Stimulated activated CD4-positive, alpha-beta T cell treated with anti-CD3 and anti-CD28 coated beads, Interleukin-1b, Interleukin-23, amount 100 ng/mL, for 1 hour (primary cell): ENCODE measurements around the gene FGD5.
"Not testable (repeated sequence)": the region's sequence is repeated elsewhere in the genome, so short reads cannot be mapped to it uniquely, and the experiment has no call there.

ENCODE experiments used
- DNase-seq, 2 donors: peaks; one replicate each; pipeline ENCODE4 v3.0.0-alpha.2; 2020; ENCODE audit warnings: low read depth in 2 of 2

Gene FGD5

DNA sequence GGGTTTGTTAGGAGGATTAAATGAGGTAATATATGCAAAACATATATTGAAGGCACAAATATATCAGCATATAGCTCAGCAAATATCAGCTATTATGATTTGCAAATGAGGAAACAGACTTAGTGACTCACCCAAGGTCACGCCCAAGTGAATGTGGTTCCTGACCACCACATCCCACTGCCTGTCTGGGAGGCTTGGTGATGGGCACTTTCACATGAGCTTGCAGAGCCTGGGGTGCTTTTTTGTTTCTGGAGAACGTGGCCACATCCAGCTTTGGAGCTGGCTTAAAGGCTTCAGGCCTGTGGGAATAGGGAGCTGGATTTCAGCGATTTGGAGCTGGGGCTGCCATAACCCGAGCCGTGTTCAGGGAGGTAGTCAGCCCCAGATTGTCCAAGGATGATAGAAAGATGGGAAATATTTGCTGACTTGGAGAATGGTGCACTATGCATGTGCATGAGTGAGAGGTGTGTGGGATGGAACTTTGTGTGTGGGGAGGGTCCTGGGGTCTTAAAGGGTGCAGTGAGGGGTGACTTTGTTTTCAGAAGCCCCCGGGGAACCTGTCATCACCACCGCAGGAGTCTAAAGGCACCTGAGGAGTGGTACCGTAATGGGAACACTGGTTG, 12.0 kb upstream of the FGD5 start:
- no peak for DNase-seq

DNA sequence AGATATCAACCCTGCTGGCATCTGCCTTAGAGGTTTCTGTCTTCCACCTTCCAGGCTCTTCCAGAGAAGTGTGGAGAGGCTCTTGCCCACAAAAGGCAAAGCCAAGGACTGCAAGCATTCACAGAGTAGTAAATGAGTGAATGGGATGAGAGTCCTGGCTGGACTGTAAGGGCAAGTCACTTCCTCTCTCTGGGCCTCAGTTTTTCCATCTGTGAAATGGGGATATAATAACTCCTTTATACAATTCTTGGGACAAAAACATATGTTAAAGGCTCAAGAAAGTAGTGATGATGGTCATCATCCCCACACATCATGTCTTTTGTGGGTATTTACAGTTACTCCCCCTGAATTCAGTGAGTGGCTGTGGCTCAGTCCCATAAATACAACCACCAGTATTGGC, 10.7 kb upstream of the FGD5 start:
- DNase-seq = no peak

GRCh38 chr3:14808502-14809266, 10.1 kb upstream of the FGD5 start:
- DNase-seq = no peak

GRCh38 chr3:14809611-14810010, 9.2 kb upstream of the FGD5 start:
- DNase-seq = not testable (repeated sequence)

- no peak for DNase-seq
Measured at GRCh38 chr3:14810070-14810791, 8.5 kb upstream of the FGD5 start.

DNA sequence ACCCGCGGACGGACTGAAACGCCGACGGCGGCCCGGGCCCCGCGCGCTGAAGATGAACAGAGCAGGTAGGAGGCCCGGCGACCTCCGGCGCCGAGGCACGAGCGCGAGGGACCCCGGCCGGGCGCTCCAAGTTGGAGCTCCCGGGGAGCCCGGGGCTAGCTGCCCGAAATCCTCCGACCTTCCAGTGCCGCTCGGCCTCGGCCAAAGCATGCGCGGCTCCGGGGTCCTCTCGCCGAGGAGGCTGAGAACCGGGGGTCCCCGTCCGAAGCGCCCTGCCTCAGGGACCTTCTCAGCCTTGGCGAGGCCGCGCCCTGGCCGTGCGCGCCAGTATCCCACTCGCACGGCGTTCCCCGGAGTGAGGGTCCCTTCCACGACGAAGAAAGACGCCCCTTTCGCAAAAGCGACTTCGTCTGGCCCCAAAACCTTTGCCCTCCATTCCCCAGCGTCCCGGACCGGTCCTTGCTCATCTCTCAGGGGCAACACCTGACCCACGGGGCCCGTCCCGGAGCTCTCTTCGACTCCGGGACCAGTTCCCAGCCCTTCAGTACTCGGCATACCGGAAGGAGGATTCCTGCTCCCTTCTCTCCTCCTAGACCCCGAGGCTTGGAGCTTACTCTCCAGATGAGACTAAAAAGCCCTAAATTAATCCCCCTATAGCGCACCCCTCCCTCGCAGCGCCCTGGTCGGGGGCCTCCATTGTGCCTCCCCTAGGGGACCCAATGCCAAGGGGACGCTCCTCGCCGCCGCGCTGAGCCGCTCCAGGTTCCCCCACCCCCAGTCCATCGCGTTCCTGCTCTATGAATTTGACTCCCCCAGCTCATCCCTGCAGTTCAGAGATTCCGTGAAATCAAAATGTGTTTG, 7.7 kb upstream of the FGD5 start:
- no peak for DNase-seq

DNA sequence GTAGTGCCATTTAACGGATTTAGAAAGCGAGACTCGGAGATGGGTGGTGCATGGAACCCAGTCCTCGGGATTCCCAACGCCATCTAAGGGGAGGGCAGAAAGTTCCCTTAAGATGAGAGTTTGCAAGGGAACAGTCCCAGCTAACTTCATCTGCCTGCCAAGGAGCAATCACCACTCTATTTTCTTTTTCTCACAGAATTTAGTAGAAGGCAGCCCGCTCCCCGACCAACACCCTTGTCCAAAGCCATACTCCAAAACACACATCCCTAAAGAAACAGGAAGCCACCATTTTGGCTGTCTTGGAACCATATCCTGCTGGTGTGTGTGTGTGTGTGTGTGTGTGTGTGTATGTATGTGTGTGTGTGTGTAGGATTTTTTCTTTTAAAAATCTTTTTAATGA, 7.1 kb upstream of the FGD5 start:
- DNase-seq = no peak

- DNase-seq = no peak
Measured at GRCh38 chr3:14812196-14812790, 6.5 kb upstream of the FGD5 start.

GRCh38 chr3:14814411-14814871, 4.3 kb upstream of the FGD5 start:
- no peak for DNase-seq

DNA sequence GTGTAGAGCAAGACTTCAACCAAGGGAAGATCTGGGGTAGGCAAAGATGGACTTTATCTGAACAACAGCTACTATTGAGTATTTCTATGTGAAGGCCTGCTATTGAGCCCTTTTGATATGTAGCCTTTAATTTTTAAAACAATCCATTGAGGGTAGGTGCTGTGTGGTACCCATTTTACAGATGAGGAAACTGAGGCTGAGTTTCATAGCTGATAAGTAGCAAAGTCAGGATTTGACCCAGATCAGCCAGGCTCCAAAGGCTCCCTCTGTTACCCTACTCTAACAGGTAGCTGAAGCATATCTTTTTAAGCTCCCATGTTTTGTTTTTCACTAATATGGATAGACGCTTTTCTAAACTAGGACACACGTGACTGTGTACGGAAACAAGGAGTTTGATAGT, 2.4 kb upstream of the FGD5 start:
- no peak for DNase-seq

DNA sequence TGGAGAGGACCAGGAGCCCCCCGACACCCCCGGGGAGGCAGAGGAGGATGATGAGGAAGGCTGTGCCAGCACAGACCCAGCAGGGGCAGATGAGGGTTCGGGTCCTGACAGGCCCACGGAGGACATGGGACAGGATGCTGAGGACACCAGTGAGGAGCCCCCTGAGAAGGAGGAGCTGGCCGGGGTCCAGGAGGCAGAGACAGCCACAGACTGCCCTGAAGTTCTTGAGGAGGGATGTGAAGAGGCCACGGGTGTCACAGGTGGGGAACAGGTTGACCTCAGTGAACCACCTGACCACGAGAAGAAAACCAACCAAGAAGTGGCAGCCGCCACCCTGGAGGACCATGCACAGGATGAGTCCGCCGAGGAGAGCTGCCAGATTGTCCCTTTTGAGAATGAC, 909 bp downstream of the FGD5 start:
- DNase-seq = no peak

- DNase-seq = no peak
Measured at GRCh38 chr3:14820156-14820555, 1.4 kb downstream of the FGD5 start.

GRCh38 chr3:14821151-14821550, 2.4 kb downstream of the FGD5 start:
- no peak for DNase-seq

- no peak for DNase-seq
Measured at GRCh38 chr3:14822134-14822533, 3.4 kb downstream of the FGD5 start.

- DNase-seq = no peak
Measured at GRCh38 chr3:14822670-14823390, 4.1 kb downstream of the FGD5 start.

- no peak for DNase-seq
Measured at GRCh38 chr3:14823393-14823792, 4.6 kb downstream of the FGD5 start.

DNA sequence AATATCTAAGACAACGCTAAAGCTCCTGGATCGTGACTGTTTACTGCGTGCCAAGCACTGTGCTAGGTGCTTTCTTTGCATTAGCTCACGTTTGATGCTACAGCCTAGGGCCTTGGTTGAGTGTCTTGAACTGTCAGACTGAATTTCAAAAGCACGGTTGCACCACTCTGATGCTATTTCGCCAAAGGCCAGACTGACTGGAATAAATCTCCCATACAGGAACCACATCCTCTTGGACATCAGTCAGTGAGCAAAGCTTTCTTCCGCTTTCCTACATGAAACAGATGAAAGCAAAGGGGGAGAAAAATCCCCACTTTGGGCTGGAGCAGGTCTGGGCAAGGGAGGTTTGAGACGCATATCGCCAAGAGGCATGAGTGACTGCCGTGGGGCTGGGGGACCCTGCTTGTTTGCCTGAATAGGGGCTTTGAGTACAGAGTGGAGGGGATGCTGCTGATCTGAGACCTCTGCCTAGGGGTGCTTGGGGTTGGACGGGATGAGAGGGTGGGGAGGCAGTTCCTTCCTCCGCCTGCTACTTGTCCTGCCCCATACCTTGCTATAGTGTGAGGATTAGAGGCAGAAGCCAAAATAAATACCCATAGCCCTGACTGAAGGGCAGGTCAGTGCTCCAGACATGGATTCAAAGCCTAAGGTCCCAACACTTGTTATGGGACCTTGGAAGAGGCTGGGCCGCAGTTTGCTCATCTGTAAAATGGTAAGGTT, 5.3 kb downstream of the FGD5 start:
- no peak for DNase-seq

- no peak for DNase-seq
Measured at GRCh38 chr3:14824646-14825045, 5.9 kb downstream of the FGD5 start.

- no peak for DNase-seq
Measured at GRCh38 chr3:14826069-14826468, 7.3 kb downstream of the FGD5 start.

- DNase-seq = no peak
Measured at GRCh38 chr3:14827776-14828175, 9.0 kb downstream of the FGD5 start.
